ENCODE data around the gene ATL3.
"Not testable (repeated sequence)": the region's sequence is repeated elsewhere in the genome, so short reads cannot be mapped to it uniquely, and the experiment has no call there.

ATL3 gene

DNA sequence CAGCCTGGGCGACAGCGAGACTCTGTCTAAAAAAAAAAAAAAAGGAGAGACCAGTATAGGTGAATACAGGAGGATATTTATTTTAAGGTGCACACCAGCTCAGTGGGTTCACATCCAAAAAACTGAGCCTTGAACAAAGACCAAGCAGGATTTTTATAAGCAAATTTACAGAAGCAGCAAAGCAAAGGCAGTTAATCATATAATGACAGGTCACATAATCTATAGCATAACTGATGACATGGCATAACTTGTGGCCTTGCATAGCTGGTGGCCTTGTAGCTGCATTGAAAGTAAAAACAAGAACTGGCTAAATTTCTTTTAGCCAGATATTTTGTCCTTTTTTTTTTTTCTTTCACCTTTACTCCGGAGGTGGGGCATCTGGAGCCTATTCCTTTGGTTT, 54.2 kb downstream of the ATL3 start:
- FAIRE-seq: no peak

DNA sequence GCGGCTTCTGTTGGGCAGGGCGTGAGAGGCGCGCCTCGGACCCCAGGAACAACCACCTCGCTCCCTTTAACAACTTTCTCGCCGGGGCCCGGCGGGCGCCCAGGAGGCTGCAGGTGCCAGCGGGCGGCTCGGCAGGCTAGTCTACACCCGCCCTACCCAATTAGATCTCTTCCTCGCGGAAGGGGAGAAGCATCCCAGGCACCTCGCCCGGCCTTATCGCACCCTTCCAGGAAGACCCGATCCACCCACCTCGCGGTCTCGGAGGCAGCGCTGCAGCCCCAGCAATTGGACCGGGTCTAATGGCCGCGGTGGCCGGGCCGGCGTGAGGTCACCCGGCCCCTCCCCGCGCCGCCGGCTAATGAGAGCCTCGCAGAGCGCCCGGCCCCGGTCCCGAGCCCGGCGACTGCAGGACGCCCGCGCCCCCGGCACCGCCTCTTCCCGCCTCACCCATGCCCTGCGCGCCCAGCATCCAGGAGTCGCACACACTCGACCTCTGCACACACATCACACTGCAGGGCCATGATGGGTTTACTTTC, 57.0 kb downstream of the ATL3 start, which contains the start of gene PLAAT3:
TSS of gene PLAAT3 (minus strand) at position 298 of the 536 bp plus-strand sequence. CDS start 419 bp downstream, outside the sequence.
- no peak for FAIRE-seq

DNA sequence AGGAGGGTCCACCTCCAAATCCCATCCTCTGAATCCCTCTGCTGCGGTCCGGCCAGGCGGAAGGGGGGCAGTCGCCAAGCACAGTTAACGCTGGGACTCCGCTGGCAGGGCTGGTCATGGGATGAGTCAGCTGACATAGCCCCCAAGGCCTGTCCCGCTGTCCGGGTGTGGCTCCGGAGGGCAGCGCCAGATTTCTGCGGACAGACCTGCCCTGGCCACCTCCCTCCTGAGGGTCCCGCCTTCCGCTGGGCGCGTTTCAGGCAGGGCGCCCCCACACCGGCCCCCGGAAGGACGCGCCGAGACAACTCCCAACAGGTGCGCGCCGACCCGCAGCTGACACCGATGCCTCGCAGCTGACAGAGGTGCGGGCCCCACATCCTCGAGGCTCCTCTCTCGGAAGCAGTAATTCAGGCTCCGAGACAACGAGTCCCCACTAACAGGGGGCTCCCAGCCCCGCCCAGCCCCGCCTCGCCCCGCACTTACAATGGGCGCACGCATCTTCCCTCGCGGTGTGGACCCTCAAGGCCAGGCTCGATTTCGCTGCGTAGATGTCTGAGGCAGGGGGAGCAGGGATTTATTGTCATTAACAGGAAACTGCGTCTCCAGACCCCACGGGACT, 57.5 kb downstream of the ATL3 start:
- no peak for FAIRE-seq

DNA sequence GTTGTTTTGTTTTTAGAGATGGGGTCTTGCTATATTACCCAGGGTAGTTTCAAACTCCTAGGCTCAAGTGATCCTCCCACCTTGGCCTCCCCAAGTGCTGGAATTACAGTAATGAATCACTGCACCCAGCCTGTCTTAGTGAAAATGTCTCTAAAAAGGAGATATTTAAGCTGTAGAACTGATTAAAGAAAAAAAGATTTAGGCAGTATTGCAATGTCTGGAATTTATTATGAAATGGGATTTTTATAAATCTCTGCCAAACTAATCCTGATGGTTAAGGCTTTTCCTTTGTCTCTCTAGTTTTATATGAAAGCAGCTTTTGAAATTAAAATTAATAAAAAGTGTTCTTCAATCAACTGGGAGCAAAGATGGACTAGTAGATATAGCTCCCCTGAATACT, 59.0 kb downstream of the ATL3 start:
- FAIRE-seq: no peak

DNA sequence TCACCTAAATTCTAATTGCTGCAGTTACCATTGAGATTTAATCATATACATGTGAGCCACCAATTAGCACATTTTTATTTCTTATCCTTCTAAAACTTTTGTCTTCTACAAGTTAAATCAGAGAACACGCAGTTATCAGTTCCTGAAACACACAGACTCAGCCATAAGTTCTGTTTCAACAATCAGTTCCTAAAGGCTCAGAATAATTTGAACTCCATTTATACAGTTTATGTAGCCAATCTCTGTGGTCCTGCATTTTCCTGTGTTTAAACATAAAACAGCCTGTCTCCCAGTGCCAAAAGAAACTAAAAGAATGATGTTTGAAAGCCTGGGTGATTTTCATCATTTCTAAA, 59.8 kb downstream of the ATL3 start:
- no peak for FAIRE-seq

DNA sequence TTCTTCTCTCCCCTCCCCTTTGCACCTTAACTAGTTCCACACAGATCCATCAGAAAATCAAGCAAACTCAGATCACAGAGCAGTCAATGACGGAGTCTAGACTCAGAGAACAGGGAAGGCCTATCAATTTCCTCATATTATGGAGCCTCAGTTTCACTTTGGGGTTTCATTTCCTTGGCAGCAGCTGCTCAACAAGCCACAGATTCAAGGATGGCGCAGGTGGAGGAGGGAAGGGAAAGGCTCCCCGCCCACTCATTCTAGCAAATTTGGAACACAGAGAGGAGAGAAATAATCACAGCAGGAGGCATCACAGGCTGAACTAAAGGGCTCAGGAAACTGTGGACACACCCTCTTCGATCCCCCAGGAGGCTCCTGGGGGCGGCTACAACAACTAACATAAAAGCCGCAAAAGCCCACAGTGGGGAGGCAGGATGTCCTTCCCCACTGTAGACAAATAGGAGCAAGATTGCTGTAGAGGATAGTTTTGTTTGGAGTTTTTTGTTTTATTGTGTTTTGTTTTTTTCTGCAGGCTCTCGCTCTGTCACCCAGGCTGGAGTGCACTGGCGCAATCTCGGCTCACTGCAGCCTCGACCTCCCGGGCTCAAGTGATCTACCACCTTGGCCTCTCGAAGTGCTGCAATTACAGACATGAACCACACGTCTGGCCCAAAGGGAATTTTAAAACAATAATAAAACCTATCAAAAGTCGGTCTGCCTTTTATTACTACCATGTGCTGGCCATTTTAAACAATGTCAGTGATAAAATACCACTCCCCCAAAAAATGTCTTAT, 60.4 kb downstream of the ATL3 start:
- FAIRE-seq: no peak

DNA sequence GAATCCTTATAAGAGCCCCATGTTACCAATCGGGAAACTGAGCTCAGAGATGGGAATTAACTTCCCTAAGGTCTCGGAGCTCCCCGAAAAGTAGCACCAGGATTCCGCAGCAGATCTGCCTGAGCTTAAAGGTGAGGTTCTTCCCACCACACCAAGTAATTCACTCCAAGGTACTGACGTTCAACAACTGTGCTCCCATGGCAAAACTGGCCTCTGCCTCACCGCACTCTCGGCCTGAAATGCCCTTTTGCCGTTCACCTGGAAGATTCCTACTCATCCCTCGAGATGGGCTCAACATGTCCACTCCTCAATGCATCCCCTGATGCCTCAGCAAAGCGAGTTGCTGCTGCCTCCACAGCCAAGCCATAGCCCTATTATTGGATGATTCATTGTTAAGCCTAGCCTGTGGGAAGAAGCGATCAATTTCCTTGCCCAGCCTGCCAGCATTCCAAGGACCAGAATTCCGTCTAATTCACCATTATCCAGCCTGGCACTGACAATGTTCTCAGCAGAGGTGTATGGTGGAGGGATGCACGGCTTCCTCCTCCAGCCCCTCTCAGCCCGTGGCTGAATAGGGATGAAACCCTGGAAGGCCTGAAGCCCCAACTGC, 61.1 kb downstream of the ATL3 start:
- no peak for FAIRE-seq

DNA sequence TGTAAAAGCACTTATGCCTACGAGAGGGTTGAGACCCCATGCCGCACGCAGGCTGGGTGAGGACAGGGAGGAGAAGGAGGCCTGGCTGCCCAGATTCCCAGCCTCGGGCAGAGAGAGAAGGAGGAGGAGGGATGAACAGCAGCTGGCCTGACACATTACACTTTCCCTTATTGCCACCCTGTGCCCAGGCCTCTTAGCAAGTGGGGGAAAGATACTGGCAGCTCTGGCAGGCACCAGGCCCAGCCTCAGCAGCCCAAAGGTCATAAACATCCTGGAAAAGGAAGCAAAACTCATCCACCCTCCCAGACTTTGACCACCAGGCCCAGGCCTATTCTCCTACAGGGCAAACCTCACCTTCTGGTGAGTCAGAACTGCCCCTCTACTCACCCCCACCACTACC, 61.6 kb downstream of the ATL3 start:
- FAIRE-seq: no peak

DNA sequence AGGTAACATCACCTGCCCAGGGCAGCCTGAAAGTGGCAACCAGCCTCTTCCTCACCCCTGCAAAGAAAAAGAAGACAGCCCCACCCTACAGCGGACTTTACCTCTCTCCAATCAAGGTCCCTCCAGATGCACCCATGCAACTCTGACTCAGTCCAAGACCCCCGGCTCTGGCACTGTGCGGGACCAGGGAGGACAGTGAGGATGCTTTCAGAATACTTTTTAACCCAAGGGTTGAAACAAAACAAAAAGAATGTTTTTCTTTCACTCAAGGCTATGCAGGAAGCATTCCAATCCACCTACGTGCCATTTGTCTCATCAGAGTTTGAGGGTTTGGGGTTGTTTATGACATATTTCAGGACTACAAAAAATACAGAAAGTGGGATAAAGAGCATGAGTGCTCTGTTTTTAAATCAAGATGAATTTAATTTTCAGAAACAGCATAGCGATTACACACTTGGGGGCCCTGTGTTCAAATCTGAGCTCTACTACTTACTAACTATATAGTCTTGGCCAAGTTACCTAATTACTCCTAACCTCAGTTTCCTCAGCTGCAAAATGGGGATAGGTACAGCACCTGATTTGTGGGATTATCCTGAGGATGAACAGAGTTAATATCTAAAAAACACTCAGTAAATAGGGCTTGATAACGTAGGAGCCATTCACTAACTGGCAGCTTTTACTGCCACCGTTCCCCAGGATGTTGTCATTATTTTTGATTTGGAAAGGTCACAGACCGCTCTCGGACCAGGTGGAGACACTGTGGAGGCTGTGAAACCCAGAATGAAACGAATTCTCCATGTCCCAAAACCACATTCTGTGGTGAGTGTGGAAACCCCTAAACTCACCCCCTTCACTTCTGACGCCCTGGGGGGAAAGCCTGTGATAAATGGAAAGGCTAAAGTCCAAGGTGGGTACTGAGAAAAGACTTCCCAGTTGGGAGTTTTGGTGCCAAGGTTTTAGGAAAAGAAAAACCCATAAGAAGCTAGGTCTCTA, 62.5 kb downstream of the ATL3 start:
- no peak for FAIRE-seq

DNA sequence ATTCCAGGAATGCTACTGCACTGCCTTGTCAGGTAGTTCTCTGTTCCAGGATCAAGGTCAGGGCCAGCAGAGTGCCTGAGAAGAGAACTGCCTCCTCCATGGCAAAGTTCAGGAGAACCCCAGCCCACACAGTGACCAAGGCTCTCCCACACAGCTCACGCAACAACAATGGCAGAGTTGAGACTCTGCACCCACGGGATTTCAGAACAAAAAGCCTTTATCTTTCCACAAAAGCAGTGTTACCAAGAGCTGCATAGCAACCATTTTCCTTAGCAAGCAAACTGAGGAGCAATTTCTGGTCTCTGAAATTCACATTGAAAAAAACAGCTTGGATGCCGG, 68.0 kb downstream of the ATL3 start:
- no peak for FAIRE-seq

DNA sequence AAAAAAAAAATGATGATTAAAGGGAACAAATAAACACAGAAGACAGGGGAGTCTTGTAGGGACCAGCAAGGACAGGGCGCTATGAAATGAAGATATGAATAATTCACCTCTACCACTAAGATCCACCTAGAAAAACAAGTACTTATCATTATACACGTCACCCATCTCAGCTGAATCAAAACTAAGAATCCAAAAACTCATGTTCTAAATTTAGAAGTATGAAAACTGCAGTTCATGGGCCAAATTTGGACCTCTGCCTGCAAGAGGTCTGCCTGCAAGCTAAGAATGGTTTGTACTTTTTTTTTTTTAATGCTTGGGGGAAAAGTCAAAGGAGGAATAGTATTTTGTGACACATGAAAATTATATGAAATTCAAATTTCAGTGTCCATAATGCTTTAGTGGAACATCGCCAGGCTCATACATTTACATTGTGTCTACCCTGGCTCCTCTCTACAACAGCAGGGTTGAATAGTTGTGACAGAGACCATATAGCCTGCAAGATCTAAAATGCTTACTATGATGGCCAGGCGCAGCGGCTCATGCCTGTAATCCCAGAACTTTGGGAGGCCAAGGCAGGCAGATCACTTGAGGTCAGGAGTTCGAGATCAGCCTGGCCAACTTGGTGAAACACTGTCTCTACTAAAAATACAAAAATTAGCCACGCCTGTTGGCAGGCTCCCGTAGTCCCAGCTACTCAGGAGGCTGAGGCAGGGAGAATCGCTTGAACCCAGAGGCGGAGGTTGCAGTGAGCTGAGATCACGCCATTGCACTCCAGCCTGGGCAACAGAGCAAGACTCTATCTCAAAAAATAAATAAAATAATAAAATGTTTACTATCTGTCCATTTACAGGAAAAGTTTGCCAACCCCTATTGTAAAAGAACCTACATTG, 68.6 kb downstream of the ATL3 start:
- not testable (repeated sequence) for FAIRE-seq

DNA sequence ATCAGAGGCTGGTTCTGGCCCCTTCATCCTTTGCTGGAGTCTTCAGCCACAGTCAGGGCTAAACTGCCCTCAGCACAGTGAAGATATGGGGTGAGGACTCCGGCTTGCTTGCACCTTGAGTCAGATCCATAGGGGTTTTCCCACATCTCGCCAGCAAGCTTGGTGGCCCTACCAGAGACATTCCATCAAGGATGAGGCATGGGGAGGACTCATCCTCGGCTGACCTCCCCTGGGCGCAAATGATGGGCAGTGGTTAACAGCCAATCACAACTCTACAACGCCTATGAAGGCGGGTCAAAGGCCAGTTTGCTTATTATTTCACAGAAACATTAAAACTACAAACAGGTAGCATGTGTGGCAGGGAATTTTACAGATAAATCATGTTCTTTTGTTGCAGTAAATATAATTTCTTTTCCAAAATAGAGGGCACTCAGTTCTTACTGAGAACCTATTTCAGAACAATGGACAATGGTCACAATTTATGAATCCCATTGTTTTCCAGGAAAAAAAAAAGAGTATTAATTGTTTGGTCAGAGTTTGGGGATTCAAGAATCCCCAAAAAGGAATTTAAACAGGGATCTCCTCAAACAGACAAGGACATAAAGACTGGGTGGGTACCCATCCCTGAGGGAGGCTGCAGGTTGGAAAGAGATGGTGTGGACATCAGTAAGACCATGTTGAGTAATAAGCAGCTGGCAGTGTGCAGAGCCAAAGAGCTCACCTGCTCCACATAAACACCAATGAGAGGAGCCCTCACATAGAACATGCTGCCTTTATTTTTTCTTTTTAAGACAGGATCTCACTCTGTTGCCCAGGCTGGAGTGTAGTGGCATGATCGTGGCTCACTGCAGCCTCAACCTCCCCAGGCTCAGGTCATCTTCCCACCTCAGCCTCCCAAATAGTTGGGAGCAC, 71.7 kb downstream of the ATL3 start:
- FAIRE-seq: no peak

DNA sequence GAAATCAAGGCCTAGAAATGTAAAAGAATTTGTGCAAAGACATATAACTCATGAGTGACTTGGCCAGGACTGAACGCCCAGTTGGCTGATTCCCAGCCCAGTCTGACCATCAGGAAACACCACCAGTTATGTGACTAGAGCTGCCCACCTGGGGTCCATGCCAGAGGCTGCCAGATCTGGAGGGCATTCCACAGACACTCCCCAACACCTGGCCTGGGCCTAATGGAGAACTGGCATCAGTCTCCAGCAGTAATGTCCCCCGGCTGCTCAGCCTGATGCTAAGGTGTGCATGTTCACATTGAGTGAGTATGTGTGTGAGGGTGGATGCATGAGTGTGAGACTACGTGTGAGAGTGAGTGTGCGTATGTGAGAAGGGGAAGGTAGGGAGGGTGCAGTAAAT, 72.6 kb downstream of the ATL3 start:
- FAIRE-seq: no peak

DNA sequence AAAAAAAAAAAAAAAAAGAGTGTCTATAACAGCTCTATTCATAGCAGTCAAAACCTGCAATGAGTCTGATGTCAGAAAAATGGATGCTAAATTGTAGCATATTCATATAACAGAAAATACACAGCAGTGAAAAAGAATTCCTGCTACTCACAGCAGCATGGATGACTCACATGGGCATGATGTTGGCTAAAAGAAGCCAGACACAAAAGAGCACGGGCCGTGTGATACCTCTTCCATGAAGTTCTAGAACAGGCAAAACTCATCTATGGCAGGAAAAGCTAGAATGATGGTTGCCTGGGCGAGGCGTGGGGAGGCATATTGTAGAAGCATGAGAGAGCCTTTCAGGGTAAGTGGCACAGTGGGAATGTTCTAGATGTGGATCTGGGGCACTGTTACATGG, 75.9 kb downstream of the ATL3 start:
- FAIRE-seq: no peak

DNA sequence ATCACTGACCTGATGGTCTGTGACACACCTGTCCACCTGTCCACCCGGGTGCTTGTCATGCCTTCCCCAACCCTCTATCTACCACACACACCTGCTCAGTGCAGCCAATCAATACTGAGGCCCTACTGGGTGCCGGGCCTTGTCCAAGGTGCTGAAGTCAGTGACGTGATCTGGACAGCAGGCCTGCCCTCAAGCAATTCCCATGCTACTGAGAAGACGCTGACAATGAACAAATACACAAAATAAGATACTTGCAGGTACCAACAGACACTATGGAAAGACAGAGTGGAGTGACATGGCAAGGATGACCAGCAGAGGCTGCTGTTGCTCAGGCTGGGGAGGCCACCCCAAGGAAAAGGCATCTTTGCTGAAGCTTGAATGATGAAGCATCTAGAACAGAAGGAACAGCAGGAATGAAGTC, 78.2 kb downstream of the ATL3 start:
- no peak for FAIRE-seq

DNA sequence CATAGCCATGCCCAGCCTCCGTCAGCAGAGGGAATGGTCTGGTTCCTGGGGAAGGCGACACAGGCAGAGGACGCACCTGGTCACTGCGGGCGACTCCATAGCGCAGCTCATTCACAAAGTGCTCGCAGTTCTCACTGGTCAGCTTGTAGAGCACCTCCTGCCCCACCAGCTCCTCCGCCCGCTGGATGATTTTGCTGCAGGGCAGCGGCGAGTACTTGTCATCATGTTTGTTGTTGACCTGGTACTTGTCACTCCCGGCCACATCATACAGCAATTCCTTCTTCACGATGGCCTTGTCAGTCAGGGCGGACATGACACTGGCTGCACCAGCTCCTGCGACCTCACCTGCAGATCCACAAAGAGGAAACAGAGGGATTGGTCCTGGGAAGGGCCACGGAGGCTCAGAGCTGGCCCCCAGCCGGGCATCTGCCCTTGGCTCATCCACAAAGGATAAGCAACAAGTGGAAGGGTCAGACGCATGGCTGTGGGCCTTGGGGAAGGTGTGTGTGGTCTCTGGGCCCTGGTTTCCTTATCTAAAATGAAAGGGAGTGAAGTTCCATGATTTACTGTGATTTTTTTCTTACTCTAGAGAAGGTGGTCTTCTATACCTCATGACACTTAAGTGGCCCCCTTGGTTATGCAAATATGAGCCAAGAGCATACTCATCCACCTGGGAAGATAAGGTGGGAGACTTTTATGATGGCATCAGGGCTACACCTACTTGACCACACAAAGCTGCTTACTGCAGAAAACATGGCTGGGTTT, 81.0 kb downstream of the ATL3 start:
- FAIRE-seq: no peak

DNA sequence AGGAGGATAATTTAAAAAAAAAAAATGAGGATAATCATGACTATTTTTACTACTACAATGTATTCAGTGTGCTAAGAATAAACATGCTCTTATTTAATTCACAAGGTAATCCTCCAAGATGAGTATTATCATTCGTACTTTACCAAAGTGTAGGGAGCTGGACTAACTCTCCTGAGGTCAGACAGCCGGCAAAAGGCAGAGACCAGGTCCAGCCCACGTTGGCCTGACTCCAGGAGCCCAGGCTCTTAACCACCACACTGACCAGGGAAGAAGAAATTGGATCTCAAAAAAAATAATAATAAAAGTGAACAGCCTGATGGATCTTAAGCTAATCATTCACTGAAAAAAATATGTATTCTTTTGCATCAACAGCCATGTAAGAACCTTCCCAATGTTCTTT, 82.2 kb downstream of the ATL3 start:
- no peak for FAIRE-seq

DNA sequence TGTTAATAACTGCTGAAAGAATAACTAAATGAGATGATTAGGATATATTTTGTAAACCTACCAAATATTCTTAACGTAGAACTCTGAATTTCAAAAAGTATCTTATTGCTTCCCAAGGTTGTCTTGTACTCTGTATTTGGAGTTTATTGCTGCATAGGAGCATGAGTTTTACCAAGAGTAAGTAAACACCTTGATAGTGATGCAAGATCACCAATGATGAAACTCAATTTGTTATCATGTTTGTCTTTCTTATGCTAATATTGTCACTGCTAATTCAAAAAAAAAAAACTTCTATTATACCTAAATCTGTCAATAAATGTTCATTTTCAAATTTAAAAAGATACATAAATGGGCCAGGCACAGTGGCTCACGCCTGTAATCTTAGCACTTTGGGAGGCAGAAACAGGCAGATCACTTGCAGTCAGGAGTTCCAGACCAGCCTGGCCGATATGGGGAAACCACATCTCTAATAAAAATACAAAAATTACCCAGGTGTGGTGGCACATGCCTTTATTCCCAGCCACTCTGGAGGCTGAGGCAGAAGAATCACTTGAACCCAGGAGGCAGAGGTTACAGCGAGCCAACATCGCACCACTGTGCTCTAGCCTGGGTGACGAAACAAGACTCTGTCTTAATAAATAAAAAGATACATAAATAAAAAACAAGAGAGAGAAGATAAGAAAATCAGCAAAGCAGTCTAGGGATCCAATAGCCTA, 84.6 kb downstream of the ATL3 start:
- FAIRE-seq: no peak

DNA sequence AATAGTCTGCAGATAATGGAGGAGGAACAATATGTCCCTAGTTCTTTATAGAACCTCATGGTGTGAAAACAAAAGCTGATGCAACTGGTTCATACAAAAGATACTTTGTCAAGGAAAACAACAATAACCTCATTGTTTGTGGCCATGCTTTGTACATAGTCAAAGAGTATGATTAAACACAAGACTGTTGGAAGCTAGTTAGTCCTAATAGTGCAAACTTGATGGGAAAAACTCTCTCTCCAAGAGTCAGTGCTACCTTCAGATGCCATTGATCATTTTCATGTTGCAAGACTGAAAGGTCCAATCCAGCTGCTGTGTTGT, 87.9 kb downstream of the ATL3 start:
- FAIRE-seq: no peak

Data from A204.1 (cell line).